Endodermal cell (in vitro differentiated cells): ENCODE results near the gene MIA3. TPM values are rescaled to one million over a fixed set of nuclear protein-coding genes. Genes with fewer than 3 reads are reported as not detected.

Experiments used
- DNase-seq: peaks from one replicate; pipeline ENCODE4 v3.0.0-alpha.2; 2017
- H3K27ac ChIP-seq: 2 replicates; pipeline ENCODE4 v1.5.1; 2013; ENCODE audit warnings: mild to moderate bottlenecking, low read depth, low read length, moderate library complexity
- H3K27me3 ChIP-seq: 2 replicates; pipeline ENCODE4 v1.6.1; 2013; ENCODE audit warnings: mild to moderate bottlenecking, low read length, moderate library complexity; ENCODE audit not compliant: insufficient read depth, control insufficient read depth, poor library complexity, severe bottlenecking
- H3K36me3 ChIP-seq: 2 replicates; pipeline ENCODE4 v1.7.0; 2013; ENCODE audit warnings: mild to moderate bottlenecking, low read length, moderate library complexity; ENCODE audit not compliant: control insufficient read depth, insufficient read depth
- H3K4me1 ChIP-seq: one replicate; pipeline ENCODE4 v1.7.0; 2013; ENCODE audit warnings: low read length; ENCODE audit not compliant: control insufficient read depth, insufficient read depth
- H3K4me3 ChIP-seq: 2 replicates; pipeline ENCODE4 v1.5.1; 2013; ENCODE audit warnings: mild to moderate bottlenecking, low read length, moderate library complexity
- H3K9ac ChIP-seq: 2 replicates; pipeline ENCODE4 v1.6.1; 2013; ENCODE audit warnings: mild to moderate bottlenecking, low read length, moderate library complexity; ENCODE audit not compliant: poor library complexity, severe bottlenecking; ENCODE audit errors: extremely low read depth
- H3K9me3 ChIP-seq: 2 replicates; pipeline ENCODE4 v1.6.1; 2013; ENCODE audit warnings: mild to moderate bottlenecking, low read length, moderate library complexity; ENCODE audit not compliant: control insufficient read depth
- H3K27ac Mint-ChIP-seq: 2 replicates; pipeline ENCODE4 v1.8.0; 2020; ENCODE audit warnings: mixed read lengths
- H3K27me3 Mint-ChIP-seq: 2 replicates; pipeline ENCODE4 v1.8.0; 2021; ENCODE audit warnings: mild to moderate bottlenecking, mixed read lengths; ENCODE audit not compliant: insufficient read depth
- H3K36me3 Mint-ChIP-seq: 2 replicates; pipeline ENCODE4 v1.8.0; 2020; ENCODE audit warnings: low read depth, mixed read lengths
- H3K4me1 Mint-ChIP-seq: 2 replicates; pipeline ENCODE4 v1.8.0; 2020; ENCODE audit warnings: mixed read lengths
- H3K4me3 Mint-ChIP-seq: 2 replicates; pipeline ENCODE4 v1.8.0; 2020; ENCODE audit warnings: mild to moderate bottlenecking, moderate library complexity, mixed read lengths
- H3K9me3 Mint-ChIP-seq: 2 replicates; pipeline ENCODE4 v1.8.0; 2020; ENCODE audit warnings: mild to moderate bottlenecking, mixed read lengths
- CTCF ChIP-seq: fragments of 200-600 bp; sonication (generic); conservative IDR thresholded peaks from 2 replicates; pipeline ENCODE4 v1.5.0; 2021; ENCODE audit warnings: antibody characterized with exemption, mild to moderate bottlenecking
- WGBS, 2 experiments: methylation state at CpG; one replicate each; pipeline versions ENCODE4 v1.1.5 to v1.1.7; 2013; ENCODE audit warnings: missing lambda C conversion rate in 2 of 2, mixed read lengths in 1 of 2; ENCODE audit not compliant: insufficient coverage in 1 of 2, insufficient read length in 1 of 2; 5-methylcytosine and 5-hydroxymethylcytosine counted together
- total RNA-seq, 2 donors: library from RNA; stranded (reverse); fragmentation: NEBNext Ultra II Directional in 1 of 2; extraction: Animal tissue kit (Norgen Biotek cat#: 25700) in 1 of 2; gene quantifications; 2 replicates in 1 of 2; 3 replicates in 1 of 2; pipeline ENCODE4 v1.2.1, GENCODE V29; 2021

Gene MIA3
- total RNA-seq, 2 donors from 2014 or later, result 69.9 to 76.8 TPM

- H3K27me3 Mint-ChIP-seq, result no peaks in the 10 kb centered on the region
- TF ChIP-seq CTCF, result no peak
- Histone ChIP-seq H3K9me3 (peaks cover 27% of the 10 kb centered on the region), H3K4me1 (no peaks in the 10 kb centered on the region), H3K4me3 (peak overlapping the region; percentile 100), H3K9ac (no peak overlapping the region), H3K27me3 (no peaks in the 10 kb centered on the region), H3K27ac (no peak overlapping the region), H3K36me3 (peaks cover 28% of the 10 kb centered on the region)
- peak overlapping the region; percentile 91 for H3K4me3 Mint-ChIP-seq
- no peak for DNase-seq
- H3K36me3 Mint-ChIP-seq, result peaks cover 44% of the 10 kb centered on the region
- WGBS, 2 experiments, result 94 to 96% methylated on average over 5 of the region's 5 CpGs
- H3K4me1 Mint-ChIP-seq, result peaks cover 15% of the 10 kb centered on the region
- peaks cover 14% of the 10 kb centered on the region for H3K9me3 Mint-ChIP-seq
- peak overlapping the region; percentile 1 for H3K27ac Mint-ChIP-seq
Observed at GRCh38 chr1:222709700-222710153, 91.8 kb downstream of the MIA3 start.

- WGBS, 2 experiments, result 0 to 1% methylated on average over 23 to 40 of the region's 42 CpGs
- no peak for TF ChIP-seq CTCF
Observed at GRCh38 chr1:222711319-222712252, 93.7 kb downstream of the MIA3 start.

GRCh38 chr1:222712253-222713090 is 94.6 kb downstream of the MIA3 start, which contains the start of the genes AIDA and BROX:
Gene AIDA, minus strand, starts transcription at chr1:222712491. Its CDS starts 174 bp downstream, at chr1:222712317.
Gene BROX, plus strand, starts transcription at chr1:222712564. Its CDS starts 3,136 bp downstream, at chr1:222715700.
- Histone ChIP-seq H3K27ac (peak within 1 kb of the TSS; percentile 81), H3K9me3 (no peaks in the 10 kb centered on the region), H3K9ac (peak within 1 kb of the TSS; percentile 80), H3K27me3 (no peaks in the 10 kb centered on the region), H3K4me1 (no peaks in the 10 kb centered on the region), H3K36me3 (peaks cover 25% of the 10 kb centered on the region), H3K4me3 (peak within 1 kb of the TSS; percentile 100)
- H3K9me3 Mint-ChIP-seq, result no peaks in the 10 kb centered on the region
- H3K27me3 Mint-ChIP-seq, result no peaks in the 10 kb centered on the region
- peak within 1 kb of the TSS; percentile 100 for H3K27ac Mint-ChIP-seq
- TF ChIP-seq CTCF, result no peak
- H3K4me1 Mint-ChIP-seq, result peaks cover 15% of the 10 kb centered on the region
- 0 to 1% methylated on average over 28 to 50 of the region's 62 CpGs for WGBS, 2 experiments
- peaks cover 30% of the 10 kb centered on the region for H3K36me3 Mint-ChIP-seq
- H3K4me3 Mint-ChIP-seq, result peak within 1 kb of the TSS; percentile 91
- DNase-seq, result peak; percentile 98

More at GRCh38 chr1:222711319-222712252, 93.7 kb downstream of the MIA3 start:
- H3K27me3 Mint-ChIP-seq, result no peaks in the 10 kb centered on the region
- Histone ChIP-seq H3K4me3 (peak overlapping the region; percentile 100), H3K9ac (peak overlapping the region; percentile 76), H3K27me3 (no peaks in the 10 kb centered on the region), H3K9me3 (peaks cover 8% of the 10 kb centered on the region), H3K27ac (peak overlapping the region; percentile 40), H3K4me1 (no peaks in the 10 kb centered on the region), H3K36me3 (peaks cover 24% of the 10 kb centered on the region)
- peak overlapping the region; percentile 92 for H3K27ac Mint-ChIP-seq
- peaks cover 15% of the 10 kb centered on the region for H3K4me1 Mint-ChIP-seq
- H3K4me3 Mint-ChIP-seq, result peak overlapping the region; percentile 91
- peak; percentile 83 for DNase-seq
- peaks cover 34% of the 10 kb centered on the region for H3K36me3 Mint-ChIP-seq
- H3K9me3 Mint-ChIP-seq, result no peaks in the 10 kb centered on the region
